ENCODE results near the gene FAIM2.

Gene FAIM2

DNA sequence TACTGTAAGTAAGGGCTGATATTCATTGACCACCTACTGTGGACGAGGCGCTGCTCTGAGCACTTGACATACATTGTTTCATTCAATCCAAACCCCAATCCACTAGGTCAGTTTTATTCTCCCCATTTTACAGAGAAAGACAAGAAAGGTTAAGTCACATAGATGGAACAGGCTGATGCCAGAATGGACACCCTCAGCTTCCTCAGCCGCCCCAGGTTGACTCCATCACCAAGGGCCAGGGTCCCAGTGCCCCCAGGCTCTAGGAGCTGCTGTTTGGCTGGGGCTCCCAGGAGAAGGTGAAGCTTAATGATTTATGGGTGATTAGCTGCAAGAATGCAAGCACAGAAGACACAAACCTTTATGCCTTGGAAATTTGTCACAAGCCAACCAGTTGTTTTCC lies 46.2 kb upstream of the FAIM2 start:
- H3K9me3 ChIP-seq, result no peaks in the 10 kb centered on the region

DNA sequence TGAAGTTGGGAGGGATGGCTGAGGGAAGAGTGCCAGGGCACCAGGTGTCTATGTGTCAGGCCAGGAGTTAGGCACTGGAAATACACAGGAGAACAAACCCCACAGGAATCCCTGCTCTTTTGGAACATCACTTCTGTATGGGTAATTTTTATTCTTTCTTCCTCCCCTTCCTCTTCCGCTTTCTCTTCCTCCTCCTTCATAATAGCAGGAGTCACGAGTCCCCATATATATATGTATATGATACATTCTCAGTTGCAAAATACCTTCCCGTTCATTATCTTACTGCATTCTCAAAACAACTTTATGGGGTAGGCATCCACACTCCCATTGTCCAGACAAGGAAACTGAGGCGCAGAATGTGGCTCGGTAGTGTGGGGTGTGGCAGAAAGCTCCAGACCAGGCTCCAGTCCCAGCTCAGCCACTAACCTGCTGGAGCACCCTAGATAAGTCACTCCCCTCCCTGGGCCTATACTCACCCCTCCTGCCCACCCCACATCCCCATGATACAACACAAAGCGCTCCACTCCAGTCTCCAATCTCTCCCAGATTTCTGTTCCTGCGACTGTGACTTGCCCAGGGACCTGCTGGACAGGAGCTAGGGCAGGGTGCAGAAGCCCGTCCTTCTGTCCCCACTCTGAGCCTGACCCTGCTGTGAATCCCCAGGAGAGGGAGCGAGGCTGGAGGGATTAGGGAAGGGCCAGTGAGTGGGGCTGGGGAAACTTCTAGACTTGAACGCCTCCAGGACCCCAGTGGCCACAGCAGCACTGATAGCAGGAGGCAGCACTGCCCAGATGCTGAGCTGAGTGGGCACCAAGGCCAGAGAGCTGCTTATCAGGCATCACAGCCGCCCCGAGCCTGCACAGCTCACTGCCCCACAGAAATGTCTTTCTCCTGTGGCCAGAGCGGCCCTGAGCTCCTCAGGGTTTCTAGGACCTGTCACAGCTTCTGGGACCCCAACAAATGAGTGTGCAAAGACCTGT lies 45.5 kb upstream of the FAIM2 start:
- H3K9me3 ChIP-seq, result no peaks in the 10 kb centered on the region
- DNase-seq, result no peak
- peaks cover 37% of the 10 kb centered on the region for H3K4me1 ChIP-seq
- H3K27me3 ChIP-seq, result no peaks in the 10 kb centered on the region
- H3K36me3 ChIP-seq, result no peaks in the 10 kb centered on the region
- TF ChIP-seq, protein P1, sequence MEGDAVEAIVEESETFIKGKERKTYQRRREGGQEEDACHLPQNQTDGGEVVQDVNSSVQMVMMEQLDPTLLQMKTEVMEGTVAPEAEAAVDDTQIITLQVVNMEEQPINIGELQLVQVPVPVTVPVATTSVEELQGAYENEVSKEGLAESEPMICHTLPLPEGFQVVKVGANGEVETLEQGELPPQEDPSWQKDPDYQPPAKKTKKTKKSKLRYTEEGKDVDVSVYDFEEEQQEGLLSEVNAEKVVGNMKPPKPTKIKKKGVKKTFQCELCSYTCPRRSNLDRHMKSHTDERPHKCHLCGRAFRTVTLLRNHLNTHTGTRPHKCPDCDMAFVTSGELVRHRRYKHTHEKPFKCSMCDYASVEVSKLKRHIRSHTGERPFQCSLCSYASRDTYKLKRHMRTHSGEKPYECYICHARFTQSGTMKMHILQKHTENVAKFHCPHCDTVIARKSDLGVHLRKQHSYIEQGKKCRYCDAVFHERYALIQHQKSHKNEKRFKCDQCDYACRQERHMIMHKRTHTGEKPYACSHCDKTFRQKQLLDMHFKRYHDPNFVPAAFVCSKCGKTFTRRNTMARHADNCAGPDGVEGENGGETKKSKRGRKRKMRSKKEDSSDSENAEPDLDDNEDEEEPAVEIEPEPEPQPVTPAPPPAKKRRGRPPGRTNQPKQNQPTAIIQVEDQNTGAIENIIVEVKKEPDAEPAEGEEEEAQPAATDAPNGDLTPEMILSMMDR (IDR thresholded peaks at IDR 0.05; ENCODE audit: low read depth, low read length), result no peak
- no peak overlapping the region for H3K4me3 ChIP-seq (ENCODE audit: low read depth, low read length)

More for the DNA sequence above, 46.2 kb upstream of the FAIM2 start:
- TF ChIP-seq, protein P1 (IDR thresholded peaks at IDR 0.05; ENCODE audit: low read depth, low read length), result no peak
- H3K36me3 ChIP-seq, result no peaks in the 10 kb centered on the region
- no peak for DNase-seq
- H3K4me3 ChIP-seq (ENCODE audit: low read depth, low read length), result no peak overlapping the region
- H3K27me3 ChIP-seq, result no peaks in the 10 kb centered on the region
- H3K4me1 ChIP-seq, result peaks cover 30% of the 10 kb centered on the region

DNA sequence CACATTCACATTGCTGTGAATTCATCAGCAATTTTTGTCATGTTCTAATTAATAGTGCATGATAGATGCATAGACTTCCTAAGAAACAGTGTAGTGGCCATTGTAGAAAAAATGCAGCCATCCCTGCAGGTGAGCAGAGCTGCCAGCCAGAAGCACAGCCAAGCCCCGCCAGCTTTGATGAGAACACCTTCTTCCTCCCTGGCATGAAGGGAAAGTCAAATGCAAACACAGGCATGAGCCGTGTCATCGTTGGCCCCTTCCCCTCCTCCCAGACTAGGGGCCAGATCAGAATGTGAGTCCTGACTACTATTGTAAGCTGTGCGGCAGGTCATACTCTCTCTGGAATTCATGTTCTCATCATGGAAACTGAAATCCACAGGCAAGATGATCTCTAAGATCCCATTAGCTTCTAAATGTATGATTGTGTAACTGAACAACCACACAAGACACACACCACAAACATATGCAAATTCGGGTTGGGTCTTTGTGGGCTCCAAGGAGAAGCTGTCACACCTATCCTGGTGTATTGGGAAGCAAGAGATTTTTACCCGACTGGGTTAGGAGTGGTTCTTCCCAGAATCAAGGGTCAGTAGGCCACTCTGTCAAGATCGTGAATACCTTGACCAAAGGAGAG lies 44.0 kb upstream of the FAIM2 start:
- Histone ChIP-seq H3K4me3 (ENCODE audit: low read depth, low read length) (no peak overlapping the region), H3K9me3 (no peaks in the 10 kb centered on the region), H3K27me3 (no peaks in the 10 kb centered on the region), H3K4me1 (peaks cover 46% of the 10 kb centered on the region), H3K36me3 (no peaks in the 10 kb centered on the region)
- TF ChIP-seq, protein P1 (IDR thresholded peaks at IDR 0.05; ENCODE audit: low read depth, low read length), result no peak
- no peak for DNase-seq

DNA sequence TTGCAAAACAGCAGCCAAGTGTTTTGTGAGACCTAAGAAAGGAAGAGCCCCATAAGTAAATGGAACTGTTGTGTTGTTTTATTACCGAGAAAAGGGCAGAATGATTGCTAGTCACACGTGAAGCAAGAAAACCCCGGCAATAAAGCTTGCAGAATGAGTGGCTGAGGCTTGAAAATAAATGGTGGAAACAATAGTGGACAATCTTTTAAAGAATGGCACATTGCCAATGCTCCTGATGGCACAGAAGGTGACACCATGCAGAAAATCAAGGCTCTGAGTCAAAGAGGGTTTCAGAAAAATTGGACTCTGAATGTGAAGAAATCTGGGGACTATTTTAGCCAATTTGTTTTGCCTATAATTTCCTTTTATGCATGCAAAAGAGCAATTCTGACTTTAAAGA lies 42.8 kb upstream of the FAIM2 start:
- H3K27me3 ChIP-seq, result no peaks in the 10 kb centered on the region
- no peak overlapping the region for H3K4me3 ChIP-seq (ENCODE audit: low read depth, low read length)
- DNase-seq, result no peak
- no peaks in the 10 kb centered on the region for H3K9me3 ChIP-seq
- peaks cover 49% of the 10 kb centered on the region for H3K4me1 ChIP-seq
- TF ChIP-seq, protein P1 (IDR thresholded peaks at IDR 0.05; ENCODE audit: low read depth, low read length), result no peak
- H3K36me3 ChIP-seq, result no peaks in the 10 kb centered on the region

DNA sequence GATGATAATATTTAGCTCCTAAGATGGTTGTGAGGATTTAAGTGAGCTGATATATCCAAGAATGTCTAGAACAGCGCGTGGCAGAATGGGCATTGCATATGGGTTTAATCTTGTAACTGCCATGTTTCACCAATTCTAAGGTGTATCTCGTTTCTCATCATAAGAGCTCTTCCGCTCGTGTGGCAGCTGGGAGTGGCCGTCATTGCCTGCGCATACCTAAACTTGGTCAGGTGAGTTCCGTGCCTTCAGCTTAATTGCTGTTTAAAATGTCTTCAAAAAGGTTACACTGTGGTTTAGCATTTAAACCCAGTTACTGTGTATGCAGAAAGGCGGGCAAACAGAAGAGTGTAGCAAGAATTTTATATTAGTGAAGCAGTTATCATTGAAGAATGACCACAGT lies 42.4 kb upstream of the FAIM2 start:
- Histone ChIP-seq H3K9me3 (no peaks in the 10 kb centered on the region), H3K27me3 (no peaks in the 10 kb centered on the region), H3K36me3 (no peaks in the 10 kb centered on the region), H3K4me1 (peaks cover 49% of the 10 kb centered on the region), H3K4me3 (ENCODE audit: low read depth, low read length) (no peak overlapping the region)
- no peak for DNase-seq
- TF ChIP-seq, protein P1 (IDR thresholded peaks at IDR 0.05; ENCODE audit: low read depth, low read length), result no peak
